Measurements from ENCODE around the gene MED12.

The MED12 gene

GRCh38 chrX:71111921-71112431, 6.4 kb upstream of the MED12 start:
- ChIA-PET CTCF (no interaction called here), POLR2A (ENCODE audit: low non-redundant PET) (no interaction called here)
- TF ChIP-seq, protein P1, sequence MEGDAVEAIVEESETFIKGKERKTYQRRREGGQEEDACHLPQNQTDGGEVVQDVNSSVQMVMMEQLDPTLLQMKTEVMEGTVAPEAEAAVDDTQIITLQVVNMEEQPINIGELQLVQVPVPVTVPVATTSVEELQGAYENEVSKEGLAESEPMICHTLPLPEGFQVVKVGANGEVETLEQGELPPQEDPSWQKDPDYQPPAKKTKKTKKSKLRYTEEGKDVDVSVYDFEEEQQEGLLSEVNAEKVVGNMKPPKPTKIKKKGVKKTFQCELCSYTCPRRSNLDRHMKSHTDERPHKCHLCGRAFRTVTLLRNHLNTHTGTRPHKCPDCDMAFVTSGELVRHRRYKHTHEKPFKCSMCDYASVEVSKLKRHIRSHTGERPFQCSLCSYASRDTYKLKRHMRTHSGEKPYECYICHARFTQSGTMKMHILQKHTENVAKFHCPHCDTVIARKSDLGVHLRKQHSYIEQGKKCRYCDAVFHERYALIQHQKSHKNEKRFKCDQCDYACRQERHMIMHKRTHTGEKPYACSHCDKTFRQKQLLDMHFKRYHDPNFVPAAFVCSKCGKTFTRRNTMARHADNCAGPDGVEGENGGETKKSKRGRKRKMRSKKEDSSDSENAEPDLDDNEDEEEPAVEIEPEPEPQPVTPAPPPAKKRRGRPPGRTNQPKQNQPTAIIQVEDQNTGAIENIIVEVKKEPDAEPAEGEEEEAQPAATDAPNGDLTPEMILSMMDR (conservative IDR thresholded peaks at IDR 0.05; ENCODE audit: low read depth) = no peak
- no peak overlapping the region for H3K27ac ChIP-seq
- no peak for DNase-seq (ENCODE audit: low spot score)

- CTCF ChIA-PET = no interaction called here
- DNase-seq (ENCODE audit: low spot score) = no peak
These were observed 1.0 kb upstream of the MED12 start for GRCh38 chrX:71117358-71117757.

GRCh38 chrX:71118985-71119535, 664 bp downstream of the MED12 start:
- CTCF ChIA-PET = no interaction called here
- POLR2A ChIA-PET (ENCODE audit: low non-redundant PET) = no interaction called here

More at GRCh38 chrX:71117358-71117757, 1.0 kb upstream of the MED12 start:
- H3K27ac ChIP-seq = no peak overlapping the region
- POLR2A ChIA-PET (ENCODE audit: low non-redundant PET) = no interaction called here
- TF ChIP-seq, protein P1 (conservative IDR thresholded peaks at IDR 0.05; ENCODE audit: low read depth) = no peak

DNA sequence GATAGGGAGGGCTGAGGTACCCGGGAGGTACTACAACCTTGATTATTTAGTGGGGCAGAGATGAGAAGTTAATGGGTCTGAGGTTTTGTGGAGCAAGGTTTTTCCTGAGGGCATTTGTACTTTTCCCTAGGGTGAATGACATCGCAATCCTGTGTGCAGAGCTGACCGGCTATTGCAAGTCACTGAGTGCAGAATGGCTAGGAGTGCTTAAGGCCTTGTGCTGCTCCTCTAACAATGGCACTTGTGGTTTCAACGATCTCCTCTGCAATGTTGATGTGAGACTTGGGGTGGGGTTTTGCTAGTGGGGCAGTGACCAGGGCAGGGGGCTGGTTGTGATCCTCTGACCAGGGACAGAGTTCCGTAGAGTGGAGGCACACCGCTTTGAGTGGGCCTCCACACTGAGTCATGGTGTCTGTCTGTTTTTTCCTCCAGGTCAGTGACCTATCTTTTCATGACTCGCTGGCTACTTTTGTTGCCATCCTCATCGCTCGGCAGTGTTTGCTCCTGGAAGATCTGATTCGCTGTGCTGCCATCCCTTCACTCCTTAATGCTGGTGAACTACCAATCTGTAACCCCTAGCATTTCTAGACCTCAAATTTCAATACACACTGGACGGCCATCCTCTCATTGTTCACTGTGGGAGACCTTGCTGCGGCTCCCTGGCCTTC, 9.9 kb downstream of the MED12 start:
- no peak overlapping the region for H3K27ac ChIP-seq
- ChIA-PET POLR2A (ENCODE audit: low non-redundant PET) (no interaction called here), CTCF (interaction anchor here (0.6 to 0.7 kb wide), 2 partner anchors 20 to 32 kb away, joined by 3 to 4 read pairs; no protein-coding TSS in a partner anchor)
- TF ChIP-seq, protein P1 (conservative IDR thresholded peaks at IDR 0.05; ENCODE audit: low read depth) = no peak
- no peak for DNase-seq (ENCODE audit: low spot score)

More at GRCh38 chrX:71118985-71119535, 664 bp downstream of the MED12 start:
- TF ChIP-seq, protein P1 (conservative IDR thresholded peaks at IDR 0.05; ENCODE audit: low read depth) = no peak
- DNase-seq (ENCODE audit: low spot score) = peak; percentile 3
- H3K27ac ChIP-seq = peak overlapping the region; percentile 70

DNA sequence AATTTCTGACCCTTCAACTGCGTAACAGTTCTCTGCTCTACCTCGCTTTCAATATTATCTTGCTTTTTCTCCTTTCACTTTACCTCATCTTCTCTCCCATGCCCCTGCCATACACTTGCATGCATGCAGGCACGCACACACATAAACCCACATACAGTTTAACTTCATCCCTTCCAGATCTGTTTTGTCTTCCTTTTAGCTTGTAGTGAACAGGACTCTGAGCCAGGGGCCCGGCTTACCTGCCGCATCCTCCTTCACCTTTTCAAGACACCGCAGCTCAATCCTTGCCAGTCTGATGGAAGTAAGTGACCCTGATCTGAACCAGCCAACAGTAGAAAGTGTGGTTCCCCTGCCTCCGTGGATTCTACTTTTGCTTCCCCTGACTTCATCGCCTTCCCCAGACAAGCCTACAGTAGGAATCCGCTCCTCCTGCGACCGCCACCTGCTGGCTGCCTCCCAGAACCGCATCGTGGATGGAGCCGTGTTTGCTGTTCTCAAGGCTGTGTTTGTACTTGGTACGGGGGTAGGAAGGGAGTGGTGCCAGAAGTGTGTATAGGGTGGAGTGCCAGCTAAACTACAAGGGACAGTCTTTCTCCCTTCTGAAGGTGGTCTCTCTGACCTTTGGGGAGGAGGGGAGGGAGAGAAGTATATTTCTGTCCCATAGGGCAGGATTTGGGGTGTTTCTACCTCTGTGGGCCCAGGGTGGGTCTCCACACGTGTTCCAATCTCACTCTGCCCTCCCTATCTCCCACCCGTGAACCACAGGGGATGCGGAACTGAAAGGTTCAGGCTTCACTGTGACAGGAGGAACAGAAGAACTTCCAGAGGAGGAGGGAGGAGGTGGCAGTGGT, 10.7 kb downstream of the MED12 start:
- TF ChIP-seq, protein P1 (conservative IDR thresholded peaks at IDR 0.05; ENCODE audit: low read depth) = peak; percentile 66
- no peak overlapping the region for H3K27ac ChIP-seq
- POLR2A ChIA-PET (ENCODE audit: low non-redundant PET) = no interaction called here
- CTCF ChIA-PET = interaction anchor here (0.6 to 0.8 kb wide), 4 partner anchors 19 to 330 kb away, joined by 3 to 4 read pairs (median 3); no protein-coding TSS in a partner anchor
- DNase-seq (ENCODE audit: low spot score) = peak; percentile 35

- no peak overlapping the region for H3K27ac ChIP-seq
- DNase-seq (ENCODE audit: low spot score) = no peak
- TF ChIP-seq, protein P1 (conservative IDR thresholded peaks at IDR 0.05; ENCODE audit: low read depth) = no peak
- ChIA-PET POLR2A (ENCODE audit: low non-redundant PET) (no interaction called here), CTCF (no interaction called here)
These were observed 13.1 kb downstream of the MED12 start for GRCh38 chrX:71131510-71131909.

Measured in RWPE1 (cell line).